Stimulated activated effector memory CD8-positive, alpha-beta T cell treated with anti-CD3 and anti-CD28 coated beads, Interleukin-12 subunit alpha, Interleukin-12 subunit beta, amount 100 ng/mL, for 72 hours (primary cell): ENCODE data around the gene LPCAT3.

Experiments
- ATAC-seq: fragments of 150-1000 bp; cut with Tn5 transposase; 2 replicates; pipeline ENCODE4 v1.10.0; 2021
- DNase-seq, 2 donors: peaks; one replicate each; pipeline ENCODE4 v3.0.0; 2021 to 2022; ENCODE audit warnings: low spot score in 2 of 2
- H3K27ac Mint-ChIP-seq: one replicate; pipeline ENCODE4 v1.8.0; 2022; ENCODE audit warnings: mild to moderate bottlenecking, mixed read lengths
- H3K36me3 Mint-ChIP-seq: one replicate; pipeline ENCODE4 v1.8.0; 2022; ENCODE audit warnings: mild to moderate bottlenecking, mixed read lengths
- H3K4me1 Mint-ChIP-seq: one replicate; pipeline ENCODE4 v1.8.0; 2022; ENCODE audit warnings: mixed read lengths
- H3K4me3 Mint-ChIP-seq: one replicate; pipeline ENCODE4 v1.8.0; 2022; ENCODE audit warnings: mild to moderate bottlenecking, mixed read lengths
- H3K9me3 Mint-ChIP-seq: one replicate; pipeline ENCODE4 v1.8.0; 2022; ENCODE audit warnings: mixed read lengths

Gene LPCAT3

DNA sequence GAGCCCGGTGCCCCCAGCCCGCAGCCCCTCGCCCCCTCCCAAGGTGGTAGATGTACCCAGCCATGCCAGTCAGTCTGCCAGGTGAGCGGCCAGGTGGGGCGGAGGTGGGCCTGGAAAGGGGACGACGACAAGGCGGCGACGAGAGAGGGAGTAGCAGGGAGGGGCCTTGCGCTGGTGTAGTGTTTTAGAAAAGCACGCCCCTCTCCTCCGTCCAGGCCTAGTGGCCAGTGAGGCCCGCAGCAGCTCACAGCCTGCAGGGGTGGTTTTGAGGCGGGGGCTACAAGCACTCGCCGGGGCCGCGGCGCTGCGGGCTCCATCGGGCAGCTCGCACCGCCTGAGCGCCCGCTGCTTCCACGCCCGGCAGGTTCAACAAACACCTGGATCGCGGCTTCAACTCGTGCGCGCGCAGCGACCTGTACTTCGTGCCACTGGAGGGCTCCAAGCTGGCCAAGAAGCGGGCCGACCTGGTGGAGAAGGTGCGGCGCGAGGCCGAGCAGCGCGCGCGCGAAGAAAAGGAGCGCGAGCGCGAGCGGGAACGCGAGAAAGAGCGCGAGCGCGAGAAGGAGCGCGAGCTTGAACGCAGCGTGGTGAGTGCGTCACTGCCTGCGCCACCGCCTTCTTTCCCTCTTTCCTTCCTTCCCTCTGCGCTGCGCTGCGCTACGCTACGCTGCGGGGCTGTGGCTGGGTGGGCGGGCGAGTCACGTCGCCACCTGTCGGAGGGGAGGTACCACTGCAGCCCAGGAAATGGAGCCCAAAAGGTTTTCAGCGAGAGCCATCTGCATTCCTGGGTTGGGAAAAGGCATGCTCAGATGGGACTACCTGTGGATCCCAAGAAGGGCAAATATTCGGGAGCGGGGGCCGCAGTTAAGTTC is 80.6 kb downstream of the LPCAT3 start:
- DNase-seq (peak; percentile 85 to 94), ATAC-seq (peak; percentile 96)
- no peaks in the 10 kb centered on the region for H3K9me3 Mint-ChIP-seq
- H3K27ac Mint-ChIP-seq = peak overlapping the region; percentile 97
- H3K4me3 Mint-ChIP-seq = peak overlapping the region; percentile 84
- peaks cover 70% of the 10 kb centered on the region for H3K4me1 Mint-ChIP-seq
- H3K36me3 Mint-ChIP-seq = peaks cover 94% of the 10 kb centered on the region

DNA sequence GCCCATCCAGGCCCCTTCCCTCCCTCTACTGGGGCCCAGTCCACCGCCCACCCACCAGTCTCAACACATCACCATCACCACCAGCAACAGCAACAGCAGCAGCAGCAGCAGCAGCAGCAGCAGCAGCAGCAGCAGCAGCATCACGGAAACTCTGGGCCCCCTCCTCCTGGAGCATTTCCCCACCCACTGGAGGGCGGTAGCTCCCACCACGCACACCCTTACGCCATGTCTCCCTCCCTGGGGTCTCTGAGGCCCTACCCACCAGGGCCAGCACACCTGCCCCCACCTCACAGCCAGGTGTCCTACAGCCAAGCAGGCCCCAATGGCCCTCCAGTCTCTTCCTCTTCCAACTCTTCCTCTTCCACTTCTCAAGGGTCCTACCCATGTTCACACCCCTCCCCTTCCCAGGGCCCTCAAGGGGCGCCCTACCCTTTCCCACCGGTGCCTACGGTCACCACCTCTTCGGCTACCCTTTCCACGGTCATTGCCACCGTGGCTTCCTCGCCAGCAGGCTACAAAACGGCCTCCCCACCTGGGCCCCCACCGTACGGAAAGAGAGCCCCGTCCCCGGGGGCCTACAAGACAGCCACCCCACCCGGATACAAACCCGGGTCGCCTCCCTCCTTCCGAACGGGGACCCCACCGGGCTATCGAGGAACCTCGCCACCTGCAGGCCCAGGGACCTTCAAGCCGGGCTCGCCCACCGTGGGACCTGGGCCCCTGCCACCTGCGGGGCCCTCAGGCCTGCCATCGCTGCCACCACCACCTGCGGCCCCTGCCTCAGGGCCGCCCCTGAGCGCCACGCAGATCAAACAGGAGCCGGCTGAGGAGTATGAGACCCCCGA is 81.4 kb downstream of the LPCAT3 start:
- H3K27ac Mint-ChIP-seq = peak overlapping the region; percentile 97
- peaks cover 71% of the 10 kb centered on the region for H3K4me1 Mint-ChIP-seq
- H3K9me3 Mint-ChIP-seq = no peaks in the 10 kb centered on the region
- H3K4me3 Mint-ChIP-seq = peak overlapping the region; percentile 84
- DNase-seq (peak in 1 of 2 donors; percentile 71), ATAC-seq (peak; percentile 24)
- peaks cover 87% of the 10 kb centered on the region for H3K36me3 Mint-ChIP-seq

DNA sequence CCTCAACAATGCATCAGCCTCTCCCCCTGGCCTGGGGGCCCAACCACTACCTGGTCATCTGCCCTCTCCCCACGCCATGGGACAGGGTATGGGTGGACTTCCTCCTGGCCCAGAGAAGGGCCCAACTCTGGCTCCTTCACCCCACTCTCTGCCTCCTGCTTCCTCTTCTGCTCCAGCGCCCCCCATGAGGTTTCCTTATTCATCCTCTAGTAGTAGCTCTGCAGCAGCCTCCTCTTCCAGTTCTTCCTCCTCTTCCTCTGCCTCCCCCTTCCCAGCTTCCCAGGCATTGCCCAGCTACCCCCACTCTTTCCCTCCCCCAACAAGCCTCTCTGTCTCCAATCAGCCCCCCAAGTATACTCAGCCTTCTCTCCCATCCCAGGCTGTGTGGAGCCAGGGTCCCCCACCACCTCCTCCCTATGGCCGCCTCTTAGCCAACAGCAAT is 82.1 kb downstream of the LPCAT3 start:
- peaks cover 89% of the 10 kb centered on the region for H3K36me3 Mint-ChIP-seq
- peak overlapping the region; percentile 84 for H3K4me3 Mint-ChIP-seq
- no peak for ATAC-seq
- no peaks in the 10 kb centered on the region for H3K9me3 Mint-ChIP-seq
- H3K27ac Mint-ChIP-seq = peak overlapping the region; percentile 97
- no peak for DNase-seq
- H3K4me1 Mint-ChIP-seq = peaks cover 73% of the 10 kb centered on the region

DNA sequence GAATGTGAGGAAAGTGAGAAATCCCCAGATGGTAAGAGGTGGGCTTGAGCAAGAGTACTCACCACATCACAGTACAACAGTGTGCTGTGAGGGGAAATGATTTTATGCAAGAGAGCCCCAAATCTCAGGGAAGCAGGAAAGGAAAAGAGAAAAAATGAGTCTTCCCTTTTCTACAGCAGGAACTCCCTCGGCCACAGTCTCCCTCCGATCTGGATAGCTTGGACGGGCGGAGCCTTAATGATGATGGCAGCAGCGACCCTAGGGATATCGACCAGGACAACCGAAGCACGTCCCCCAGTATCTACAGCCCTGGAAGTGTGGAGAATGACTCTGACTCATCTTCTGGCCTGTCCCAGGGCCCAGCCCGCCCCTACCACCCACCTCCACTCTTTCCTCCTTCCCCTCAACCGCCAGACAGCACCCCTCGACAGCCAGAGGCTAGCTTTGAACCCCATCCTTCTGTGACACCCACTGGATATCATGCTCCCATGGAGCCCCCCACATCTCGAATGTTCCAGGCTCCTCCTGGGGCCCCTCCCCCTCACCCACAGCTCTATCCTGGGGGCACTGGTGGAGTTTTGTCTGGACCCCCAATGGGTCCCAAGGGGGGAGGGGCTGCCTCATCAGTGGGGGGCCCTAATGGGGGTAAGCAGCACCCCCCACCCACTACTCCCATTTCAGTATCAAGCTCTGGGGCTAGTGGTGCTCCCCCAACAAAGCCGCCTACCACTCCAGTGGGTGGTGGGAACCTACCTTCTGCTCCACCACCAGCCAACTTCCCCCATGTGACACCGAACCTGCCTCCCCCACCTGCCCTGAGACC is 82.7 kb downstream of the LPCAT3 start:
- H3K27ac Mint-ChIP-seq = peak overlapping the region; percentile 97
- no peak for DNase-seq
- H3K4me3 Mint-ChIP-seq = peak overlapping the region; percentile 84
- H3K9me3 Mint-ChIP-seq = no peaks in the 10 kb centered on the region
- ATAC-seq = no peak
- H3K36me3 Mint-ChIP-seq = peaks cover 87% of the 10 kb centered on the region
- peaks cover 76% of the 10 kb centered on the region for H3K4me1 Mint-ChIP-seq

DNA sequence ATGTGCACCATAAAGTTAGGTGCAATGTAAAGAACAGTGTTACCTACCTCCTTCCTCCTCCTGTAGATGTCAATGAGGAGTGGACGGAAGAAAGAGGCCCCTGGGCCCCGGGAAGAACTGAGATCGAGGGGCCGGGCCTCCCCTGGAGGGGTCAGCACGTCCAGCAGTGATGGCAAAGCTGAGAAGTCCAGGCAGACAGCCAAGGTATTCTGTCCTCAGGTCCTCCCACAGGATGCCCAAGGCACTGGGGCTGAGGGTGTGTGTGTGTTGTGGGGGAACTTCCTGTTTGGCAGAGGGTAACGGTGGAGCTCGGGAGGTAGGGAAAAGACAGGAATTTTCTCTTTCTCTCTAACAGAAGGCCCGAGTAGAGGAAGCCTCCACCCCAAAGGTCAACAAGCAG is 84.2 kb downstream of the LPCAT3 start:
- DNase-seq = no peak
- Mint-ChIP-seq H3K9me3 (no peaks in the 10 kb centered on the region), H3K27ac (peak overlapping the region; percentile 66), H3K4me3 (no peak overlapping the region), H3K4me1 (peaks cover 74% of the 10 kb centered on the region), H3K36me3 (peaks cover 81% of the 10 kb centered on the region)
- ATAC-seq = no peak

DNA sequence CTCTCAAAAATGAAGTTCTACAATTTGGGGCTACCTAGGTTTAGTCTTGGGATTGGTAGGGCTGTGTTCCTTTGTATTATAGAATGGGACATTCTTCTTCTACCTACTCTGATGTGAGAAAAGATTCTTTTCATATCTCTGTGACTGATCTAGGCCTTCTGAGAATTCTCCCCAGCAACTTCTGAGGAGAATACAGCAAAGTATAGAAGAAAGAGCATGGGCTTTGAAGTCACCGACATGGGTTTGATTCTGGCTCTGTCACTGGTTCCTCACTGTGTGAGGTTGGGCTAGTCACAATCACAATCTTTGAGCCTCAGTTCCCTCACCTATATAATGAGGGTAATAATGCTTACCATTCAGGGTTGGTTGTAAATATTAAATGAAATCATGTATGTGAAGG is 85.5 kb downstream of the LPCAT3 start:
- no peak overlapping the region for H3K4me3 Mint-ChIP-seq
- ATAC-seq (no peak), DNase-seq (no peak)
- H3K27ac Mint-ChIP-seq = peak overlapping the region; percentile 39
- H3K4me1 Mint-ChIP-seq = peaks cover 72% of the 10 kb centered on the region
- H3K36me3 Mint-ChIP-seq = peaks cover 77% of the 10 kb centered on the region
- H3K9me3 Mint-ChIP-seq = no peaks in the 10 kb centered on the region

DNA sequence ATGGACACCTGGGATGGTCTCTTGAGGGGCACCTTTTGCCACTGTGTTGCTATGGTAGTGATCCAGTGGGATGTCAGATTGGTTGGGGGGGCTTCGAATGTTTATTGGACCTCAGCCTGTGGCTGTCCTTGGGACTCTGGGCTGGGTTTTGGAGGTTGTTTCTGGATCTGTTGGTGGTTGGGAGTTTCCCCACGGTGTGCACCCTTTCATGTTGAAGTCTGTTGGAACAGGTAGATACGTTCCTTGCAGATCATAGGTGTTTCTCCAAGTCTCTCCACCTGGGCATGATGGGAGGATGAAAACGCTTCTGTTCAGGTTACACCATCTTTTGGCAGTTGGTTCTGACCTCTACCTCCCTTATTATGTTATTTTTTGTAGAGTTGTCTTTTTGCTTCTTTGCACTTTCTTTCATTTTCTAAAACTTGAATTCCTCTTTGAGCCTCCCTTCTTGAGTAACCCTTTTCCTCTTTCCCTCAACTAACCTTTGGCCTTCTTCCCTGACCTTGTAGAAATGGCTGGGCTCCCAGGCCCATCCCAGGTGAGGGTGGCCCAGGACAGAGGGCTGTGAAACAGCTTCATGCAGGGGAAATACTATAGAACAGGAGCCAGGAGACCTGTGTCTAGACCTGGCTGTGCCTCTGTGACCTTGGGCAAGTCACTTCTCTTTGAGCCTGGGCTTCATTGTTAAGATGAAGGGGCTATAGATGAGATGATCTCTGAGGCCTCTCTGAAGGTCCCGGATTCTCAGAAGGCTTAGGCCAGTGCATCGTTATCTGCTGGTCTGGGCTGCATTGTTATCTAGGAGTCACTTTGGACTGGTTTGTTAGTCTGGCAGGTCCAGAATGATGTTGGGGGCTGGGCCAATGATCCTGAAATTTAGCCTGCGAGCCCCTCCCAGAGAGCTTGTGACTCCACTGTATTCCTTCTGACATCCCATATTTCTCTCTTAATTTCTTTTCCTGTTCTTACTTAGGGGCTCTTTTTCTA is 88.5 kb downstream of the LPCAT3 start:
- DNase-seq (no peak), ATAC-seq (no peak)
- peak overlapping the region; percentile 89 for H3K4me3 Mint-ChIP-seq
- H3K27ac Mint-ChIP-seq = peak overlapping the region; percentile 95
- no peaks in the 10 kb centered on the region for H3K9me3 Mint-ChIP-seq
- H3K36me3 Mint-ChIP-seq = peaks cover 77% of the 10 kb centered on the region
- peaks cover 72% of the 10 kb centered on the region for H3K4me1 Mint-ChIP-seq

DNA sequence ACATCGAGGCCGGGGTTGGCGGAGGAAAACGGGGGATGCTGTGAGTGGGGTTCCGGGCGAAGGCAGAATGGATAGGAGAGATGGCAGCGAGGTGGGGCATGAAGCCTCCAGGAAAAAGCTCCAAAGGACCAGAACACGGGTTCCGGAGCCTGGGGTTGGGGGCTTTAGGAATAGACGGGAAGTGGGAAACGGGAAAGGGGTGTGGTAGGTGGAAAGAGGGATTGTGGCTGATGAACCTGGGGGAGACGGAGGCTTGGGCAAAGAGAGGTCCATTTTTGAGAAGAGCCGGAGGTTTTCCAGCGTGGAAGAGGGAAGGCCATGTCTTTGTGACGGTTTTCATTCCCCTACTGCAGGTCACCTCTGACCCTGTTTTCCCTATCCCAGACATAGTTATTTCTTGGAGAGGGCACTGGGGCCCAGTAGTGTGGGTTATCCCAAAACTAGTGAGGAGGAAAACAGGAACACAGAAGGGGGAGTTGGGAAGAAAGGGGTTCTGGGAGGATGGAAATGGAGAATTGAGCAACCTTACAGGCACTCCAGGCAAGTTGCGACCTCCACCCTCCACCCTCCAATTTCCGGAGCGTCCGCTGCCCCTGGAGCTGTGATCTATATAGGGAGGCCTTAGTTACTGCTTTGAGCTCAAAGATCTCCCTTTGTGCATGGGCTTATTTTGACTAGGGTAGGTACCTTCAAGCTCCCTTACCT is 89.4 kb downstream of the LPCAT3 start:
- Mint-ChIP-seq H3K27ac (peak overlapping the region; percentile 95), H3K36me3 (peaks cover 77% of the 10 kb centered on the region), H3K9me3 (no peaks in the 10 kb centered on the region), H3K4me1 (peaks cover 72% of the 10 kb centered on the region), H3K4me3 (peak overlapping the region; percentile 89)
- DNase-seq (no peak), ATAC-seq (no peak)

DNA sequence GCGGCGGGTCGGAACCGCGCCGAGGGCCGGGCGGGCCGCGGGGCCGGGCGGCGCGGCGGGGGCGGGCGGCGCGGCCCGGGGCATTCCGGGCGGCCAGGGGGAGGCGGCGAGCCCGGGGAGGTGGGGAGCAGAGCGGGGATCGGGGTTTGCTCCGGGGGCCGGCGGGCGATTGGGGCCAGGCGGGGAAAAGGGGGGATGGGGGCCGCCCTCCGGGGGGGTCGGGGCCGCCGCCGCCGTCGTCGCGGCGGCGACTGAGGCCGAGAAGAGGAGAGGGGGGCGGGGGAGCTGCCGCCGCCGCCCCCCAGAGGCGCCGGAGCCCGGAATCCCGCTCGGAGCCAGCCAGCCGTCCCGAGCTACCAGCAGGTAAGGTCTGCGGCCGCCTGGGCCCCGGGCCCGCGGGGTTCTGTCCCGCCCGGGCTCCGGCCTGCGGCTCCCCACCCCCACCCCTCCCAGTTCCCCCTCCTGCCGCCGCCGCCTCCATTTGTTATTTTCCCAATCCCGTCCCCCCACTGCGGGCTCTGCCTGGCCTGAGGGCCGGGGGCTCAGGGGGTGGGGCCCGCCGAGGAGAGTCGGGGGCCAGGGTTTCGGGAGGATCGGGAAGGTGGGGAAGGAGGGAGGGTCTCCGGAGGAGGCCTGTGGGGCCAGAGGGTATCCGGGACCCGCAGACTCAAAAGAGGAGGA is 90.1 kb downstream of the LPCAT3 start:
- ATAC-seq (peak; percentile 1), DNase-seq (no peak)
- Mint-ChIP-seq H3K4me1 (peaks cover 76% of the 10 kb centered on the region), H3K9me3 (no peaks in the 10 kb centered on the region), H3K36me3 (peaks cover 77% of the 10 kb centered on the region), H3K4me3 (peak overlapping the region; percentile 89), H3K27ac (peak overlapping the region; percentile 96)

DNA sequence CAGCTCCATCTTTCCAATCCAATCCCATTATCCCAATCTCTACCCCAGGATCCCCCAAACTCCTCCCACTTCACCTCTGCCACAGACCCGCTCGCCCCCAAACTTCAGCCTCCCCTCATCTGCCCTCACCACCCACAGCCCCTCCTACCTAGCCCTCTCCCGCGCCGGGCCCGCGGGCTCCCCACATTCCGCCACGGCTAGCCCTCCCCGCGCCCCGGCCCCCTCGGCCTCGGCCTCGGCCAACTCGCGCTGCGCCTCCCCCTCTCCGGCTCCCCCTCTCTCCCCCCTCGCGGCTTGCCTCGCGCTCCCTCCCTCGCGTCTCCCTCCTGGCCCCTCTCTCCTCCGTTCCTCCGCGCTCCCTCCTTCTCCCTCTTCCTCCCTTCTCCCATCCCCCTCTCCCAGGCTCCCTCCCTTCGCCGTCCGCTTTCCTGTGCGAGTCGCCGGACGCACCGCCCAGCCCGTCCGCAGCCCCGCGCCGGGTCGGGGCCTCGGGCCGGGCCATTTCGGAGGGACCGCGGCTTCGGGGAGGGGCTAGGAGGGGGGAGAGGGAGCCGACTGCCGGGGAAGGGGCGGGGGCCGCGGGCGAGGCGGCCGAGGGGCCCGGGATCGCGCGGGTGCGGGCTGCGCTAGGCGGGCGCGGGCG is 90.8 kb downstream of the LPCAT3 start, which contains the start of gene ATN1:
Gene ATN1 (plus strand): TSS at position 581 of the 643 bp plus-strand sequence. CDS start 6,043 bp downstream, outside the sequence.
- H3K36me3 Mint-ChIP-seq = peaks cover 79% of the 10 kb centered on the region
- H3K4me3 Mint-ChIP-seq = peak within 1 kb of the TSS; percentile 89
- no peaks in the 10 kb centered on the region for H3K9me3 Mint-ChIP-seq
- DNase-seq = peak; percentile 36 to 79
- ATAC-seq = peak; percentile 50
- peak within 1 kb of the TSS; percentile 96 for H3K27ac Mint-ChIP-seq
- H3K4me1 Mint-ChIP-seq = peaks cover 78% of the 10 kb centered on the region
